ENCODE data around the gene DDT. TPM values are rescaled to one million over a fixed set of nuclear protein-coding genes. Genes with fewer than 3 reads are reported as not detected.
"Not testable (repeated sequence)": the region's sequence is repeated elsewhere in the genome, so short reads cannot be mapped to it uniquely, and the experiment has no call there.

Gene DDT
- total RNA-seq, result 100 to 1,000 TPM; 117 to 129 TPM

DNA sequence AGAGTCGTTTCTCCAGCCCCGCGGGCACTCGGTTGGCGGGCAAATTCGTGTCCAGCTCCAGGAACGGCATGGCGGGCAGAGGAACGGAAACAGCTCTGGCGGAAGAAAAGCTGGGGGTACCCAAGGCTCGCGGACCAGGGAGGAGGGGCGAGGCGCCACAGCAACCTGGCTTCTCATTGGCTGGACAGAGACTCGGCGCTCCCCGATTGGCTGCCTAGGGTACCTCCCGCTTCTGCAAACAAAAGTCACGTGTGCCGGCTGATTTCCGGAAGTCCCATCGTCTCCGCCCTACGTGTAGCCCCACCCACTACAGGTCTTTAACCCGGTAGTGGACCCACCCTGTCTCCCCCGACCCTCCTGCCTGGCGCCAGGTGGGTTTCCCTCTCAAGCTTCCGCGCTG, at the start of gene DDT:
DDT (minus strand) TSS at position 97 of the 400 bp plus-strand sequence; CDS start at position 70, 27 bp downstream.
- Mint-ChIP-seq H3K36me3 (ENCODE audit: low read depth) (peaks cover 23% of the 10 kb centered on the region), H3K4me1 (peaks cover 21% of the 10 kb centered on the region)
- DNase-seq, H3K9me3 Mint-ChIP-seq, H3K27ac Mint-ChIP-seq, POLR2A ChIA-PET, H3K4me3 Mint-ChIP-seq, H3K27me3 Mint-ChIP-seq, CTCF ChIA-PET: not testable (repeated sequence)

- no peak overlapping the region for H3K27ac Mint-ChIP-seq
- ChIA-PET POLR2A (no interaction called here), CTCF (interaction anchor here (1.0 kb wide), 2 partner anchors 13 to 34 kb away, joined by 3 read pairs; partner anchors contain the start of gene CABIN1)
- H3K36me3 Mint-ChIP-seq (ENCODE audit: low read depth), result peaks cover 45% of the 10 kb centered on the region
- no peaks in the 10 kb centered on the region for H3K27me3 Mint-ChIP-seq
- peaks cover 28% of the 10 kb centered on the region for H3K4me1 Mint-ChIP-seq
- H3K9me3 Mint-ChIP-seq, result peaks cover 5% of the 10 kb centered on the region
- DNase-seq, result no peak
- no peak overlapping the region for H3K4me3 Mint-ChIP-seq
These were observed 49.1 kb upstream of the DDT start for GRCh38 chr22:24023204-24023789.

GRCh38 chr22:24021304-24021703, 47.1 kb upstream of the DDT start:
- no peak overlapping the region for H3K4me3 Mint-ChIP-seq
- H3K4me1 Mint-ChIP-seq, result peaks cover 28% of the 10 kb centered on the region
- H3K36me3 Mint-ChIP-seq (ENCODE audit: low read depth), result peaks cover 46% of the 10 kb centered on the region
- POLR2A ChIA-PET, result no interaction called here
- no peak overlapping the region for H3K27ac Mint-ChIP-seq
- CTCF ChIA-PET, result no interaction called here
- peaks cover 5% of the 10 kb centered on the region for H3K9me3 Mint-ChIP-seq
- no peaks in the 10 kb centered on the region for H3K27me3 Mint-ChIP-seq
- no peak for DNase-seq

DNA sequence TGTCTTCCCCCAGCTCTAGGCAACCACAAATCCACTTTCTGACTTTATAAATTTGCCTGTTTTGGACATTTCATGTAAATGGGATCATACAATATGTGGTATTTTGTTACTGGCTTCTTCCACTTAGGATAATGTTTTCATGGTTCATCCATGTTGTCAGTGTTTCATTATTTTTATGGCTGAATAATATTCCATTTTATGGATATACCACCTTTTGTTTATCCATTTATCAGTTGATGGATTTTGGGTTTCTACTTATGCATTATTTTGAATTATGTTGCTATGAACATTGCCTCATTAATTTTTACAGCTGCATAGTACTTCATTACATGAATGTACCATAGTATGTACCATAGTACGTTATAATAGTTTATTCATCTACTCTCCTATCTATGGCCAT, 41.9 kb upstream of the DDT start:
- Mint-ChIP-seq H3K9me3 (peaks cover 1% of the 10 kb centered on the region), H3K27me3 (no peaks in the 10 kb centered on the region), H3K4me3 (no peak overlapping the region), H3K4me1 (peaks cover 32% of the 10 kb centered on the region), H3K36me3 (ENCODE audit: low read depth) (peaks cover 15% of the 10 kb centered on the region), H3K27ac (no peak overlapping the region)
- POLR2A ChIA-PET, result no interaction called here
- no peak for DNase-seq
- CTCF ChIA-PET, result interaction anchor here (0.7 kb wide), 1 partner anchor 130 kb away, joined by 4 read pairs; no protein-coding TSS in a partner anchor

GRCh38 chr22:24011735-24012068, 37.5 kb upstream of the DDT start:
- DNase-seq, result no peak
- CTCF ChIA-PET, result interaction anchor here (2.1 kb wide), 1 partner anchor 118 kb away, joined by 7 read pairs; the partner anchor contains the start of gene MIF
- Mint-ChIP-seq H3K4me1 (peaks cover 32% of the 10 kb centered on the region), H3K4me3 (peak overlapping the region; percentile 91), H3K27me3 (no peaks in the 10 kb centered on the region), H3K36me3 (ENCODE audit: low read depth) (peaks cover 6% of the 10 kb centered on the region), H3K27ac (peak overlapping the region; percentile 91), H3K9me3 (peaks cover 1% of the 10 kb centered on the region)
- POLR2A ChIA-PET, result no interaction called here

DNA sequence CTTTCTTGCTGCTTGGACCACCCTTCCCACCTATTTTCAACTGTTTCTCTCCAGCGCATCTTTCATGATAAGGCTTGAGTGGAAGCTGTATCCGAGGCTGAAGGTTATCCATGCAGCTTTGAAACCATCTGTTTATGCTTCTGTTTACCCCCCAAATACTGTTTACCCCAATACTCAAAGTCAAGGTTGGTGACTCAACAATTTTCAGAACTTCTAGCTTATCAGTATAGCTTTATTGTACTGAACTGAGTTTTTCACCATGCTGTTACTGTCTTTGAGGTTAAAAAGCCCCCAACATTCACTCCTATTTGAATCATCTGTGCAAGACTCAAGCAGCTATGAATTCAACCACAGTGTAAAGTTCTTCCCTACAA, 35.8 kb upstream of the DDT start:
- ChIA-PET CTCF (interaction anchor here (0.6 to 2.1 kb wide), 6 partner anchors 13 to 601 kb away, joined by 3 to 7 read pairs (median 3); partner anchors contain the start of genes MIF and SLC2A11), POLR2A (no interaction called here)
- DNase-seq, result no peak
- H3K9me3 Mint-ChIP-seq, result no peaks in the 10 kb centered on the region
- H3K27me3 Mint-ChIP-seq, result no peaks in the 10 kb centered on the region
- peak overlapping the region; percentile 75 for H3K27ac Mint-ChIP-seq
- peaks cover 26% of the 10 kb centered on the region for H3K4me1 Mint-ChIP-seq
- peak overlapping the region; percentile 45 for H3K4me3 Mint-ChIP-seq
- H3K36me3 Mint-ChIP-seq (ENCODE audit: low read depth), result peaks cover 4% of the 10 kb centered on the region

DNA sequence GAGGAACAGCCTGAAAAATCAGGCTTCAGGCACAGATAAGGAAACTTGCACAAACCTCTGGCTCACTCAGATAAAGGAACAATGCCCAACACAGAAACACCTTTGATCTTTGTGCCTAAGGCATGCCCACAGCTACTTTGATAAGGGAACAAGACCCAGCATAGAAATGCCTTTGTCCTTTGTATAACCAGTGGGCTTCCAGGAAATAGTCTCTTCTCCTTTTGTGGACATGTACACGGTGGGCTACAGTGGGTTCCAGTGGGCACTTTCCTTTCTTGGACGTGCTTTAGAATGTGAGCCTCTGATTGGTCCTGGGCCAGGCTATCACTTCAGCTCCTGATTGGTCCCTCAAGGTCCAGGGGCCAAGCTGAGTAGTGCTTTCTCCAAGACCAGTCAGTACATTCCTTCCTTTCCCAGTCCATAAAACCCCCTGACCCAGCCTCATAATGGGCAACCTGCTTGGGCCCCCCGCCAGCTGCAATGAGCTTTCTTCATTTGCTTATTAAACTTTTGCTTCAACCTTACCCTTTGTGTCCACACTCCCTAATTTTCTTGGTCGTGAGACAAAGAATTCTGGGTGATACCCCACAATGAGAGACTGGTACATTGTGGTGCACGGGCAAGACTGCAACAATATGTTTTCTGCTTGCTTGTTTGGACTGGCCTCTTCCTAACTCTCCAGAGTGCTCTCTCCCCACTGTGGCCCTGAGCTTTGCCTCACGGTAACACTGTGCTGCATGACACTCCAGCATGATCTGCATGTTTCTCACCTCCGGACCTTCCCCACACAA, 35.2 kb upstream of the DDT start:
- Mint-ChIP-seq H3K27me3 (no peaks in the 10 kb centered on the region), H3K4me3 (no peak overlapping the region), H3K9me3 (no peaks in the 10 kb centered on the region), H3K27ac (peak overlapping the region; percentile 75), H3K36me3 (ENCODE audit: low read depth) (peaks cover 4% of the 10 kb centered on the region), H3K4me1 (peaks cover 23% of the 10 kb centered on the region)
- ChIA-PET POLR2A (no interaction called here), CTCF (interaction anchor here (0.8 to 2.1 kb wide), 4 partner anchors 13 to 147 kb away, joined by 3 to 7 read pairs (median 3); partner anchors contain the start of gene MIF)
- no peak for DNase-seq

DNA sequence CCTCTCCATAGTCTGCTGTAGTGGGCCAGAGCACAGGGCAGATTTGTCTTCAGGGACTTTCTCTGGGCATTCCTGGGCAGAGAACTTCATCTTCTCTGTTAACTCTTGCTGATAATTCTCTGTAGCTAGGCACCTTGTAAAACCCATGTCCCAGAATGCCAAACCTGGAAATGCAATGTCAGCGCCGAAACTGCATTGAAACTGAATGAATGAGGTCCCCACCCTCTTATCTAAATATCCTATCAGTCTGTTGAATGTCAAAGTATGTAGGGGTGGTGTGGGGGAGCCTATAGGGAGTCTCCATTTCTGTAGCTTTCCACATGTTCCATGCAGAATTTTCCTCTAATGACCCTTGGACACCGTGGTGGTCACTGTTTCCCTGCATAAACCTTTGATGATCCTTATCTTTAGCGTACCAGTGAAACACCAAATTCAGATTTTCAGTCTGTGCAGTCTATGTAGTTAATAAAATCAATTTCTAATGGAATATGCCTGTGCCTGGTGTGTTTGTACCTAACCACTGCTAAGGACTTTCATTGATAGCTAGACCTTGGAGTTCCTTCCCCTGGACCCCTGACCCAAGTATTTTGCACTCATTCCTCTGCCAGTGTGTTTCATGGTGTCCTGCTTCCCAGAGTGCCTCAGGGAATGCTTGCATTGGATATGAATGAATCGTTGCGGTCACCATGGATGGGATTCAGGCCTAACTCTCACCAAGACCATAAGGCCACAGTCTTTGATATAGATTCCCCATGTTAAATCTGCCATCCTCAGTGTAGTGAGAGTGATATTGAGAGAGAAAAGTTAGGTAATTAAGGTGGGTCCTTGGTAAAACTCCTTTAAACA, 34.4 kb upstream of the DDT start:
- no peak for DNase-seq
- Mint-ChIP-seq H3K9me3 (no peaks in the 10 kb centered on the region), H3K27me3 (no peaks in the 10 kb centered on the region), H3K4me3 (no peak overlapping the region), H3K36me3 (ENCODE audit: low read depth) (peaks cover 2% of the 10 kb centered on the region), H3K4me1 (peaks cover 17% of the 10 kb centered on the region), H3K27ac (peak overlapping the region; percentile 28)
- ChIA-PET POLR2A (interaction anchor here (0.6 kb wide), 1 partner anchor 100 kb away, joined by 3 read pairs; no protein-coding TSS in a partner anchor), CTCF (no interaction called here)

DNA sequence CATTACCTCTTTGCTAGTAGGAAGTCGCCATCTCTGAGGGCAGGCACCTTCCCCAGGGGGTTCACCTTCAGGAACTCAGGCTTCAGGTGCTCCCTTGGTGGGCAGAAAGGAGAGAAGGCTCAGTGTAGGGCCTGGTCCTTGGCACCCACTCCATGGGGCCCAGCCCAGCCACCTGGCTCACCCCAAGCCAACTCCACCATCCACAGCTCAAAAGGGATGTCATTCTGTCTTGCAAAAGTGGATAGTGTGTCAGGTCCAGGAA, 33.7 kb upstream of the DDT start:
- Mint-ChIP-seq H3K4me1 (peaks cover 13% of the 10 kb centered on the region), H3K27ac (peak overlapping the region; percentile 28), H3K27me3 (no peaks in the 10 kb centered on the region), H3K36me3 (ENCODE audit: low read depth) (no peaks in the 10 kb centered on the region), H3K4me3 (no peak overlapping the region), H3K9me3 (no peaks in the 10 kb centered on the region)
- ChIA-PET CTCF (interaction anchor here (0.6 kb wide), 1 partner anchor 595 kb away, joined by 3 read pairs; no protein-coding TSS in a partner anchor), POLR2A (interaction anchor here (0.6 kb wide), 1 partner anchor 99 kb away, joined by 3 read pairs; no protein-coding TSS in a partner anchor)
- no peak for DNase-seq

- Mint-ChIP-seq H3K9me3 (no peaks in the 10 kb centered on the region), H3K36me3 (ENCODE audit: low read depth) (no peaks in the 10 kb centered on the region), H3K4me1 (peaks cover 12% of the 10 kb centered on the region), H3K4me3 (no peak overlapping the region), H3K27ac (peak overlapping the region; percentile 32), H3K27me3 (no peaks in the 10 kb centered on the region)
- POLR2A ChIA-PET, result no interaction called here
- CTCF ChIA-PET, result interaction anchor here (0.6 kb wide), 1 partner anchor 594 kb away, joined by 3 read pairs; no protein-coding TSS in a partner anchor
- no peak for DNase-seq
These were observed 33.2 kb upstream of the DDT start for GRCh38 chr22:24007253-24008021.

- peak overlapping the region; percentile 32 for H3K27ac Mint-ChIP-seq
- H3K4me3 Mint-ChIP-seq, result no peak overlapping the region
- H3K27me3 Mint-ChIP-seq, result no peaks in the 10 kb centered on the region
- H3K4me1 Mint-ChIP-seq, result peaks cover 9% of the 10 kb centered on the region
- no peaks in the 10 kb centered on the region for H3K36me3 Mint-ChIP-seq (ENCODE audit: low read depth)
- ChIA-PET CTCF (no interaction called here), POLR2A (no interaction called here)
- no peak for DNase-seq
- H3K9me3 Mint-ChIP-seq, result no peaks in the 10 kb centered on the region
These were observed 32.6 kb upstream of the DDT start for GRCh38 chr22:24006914-24007214.

DNA sequence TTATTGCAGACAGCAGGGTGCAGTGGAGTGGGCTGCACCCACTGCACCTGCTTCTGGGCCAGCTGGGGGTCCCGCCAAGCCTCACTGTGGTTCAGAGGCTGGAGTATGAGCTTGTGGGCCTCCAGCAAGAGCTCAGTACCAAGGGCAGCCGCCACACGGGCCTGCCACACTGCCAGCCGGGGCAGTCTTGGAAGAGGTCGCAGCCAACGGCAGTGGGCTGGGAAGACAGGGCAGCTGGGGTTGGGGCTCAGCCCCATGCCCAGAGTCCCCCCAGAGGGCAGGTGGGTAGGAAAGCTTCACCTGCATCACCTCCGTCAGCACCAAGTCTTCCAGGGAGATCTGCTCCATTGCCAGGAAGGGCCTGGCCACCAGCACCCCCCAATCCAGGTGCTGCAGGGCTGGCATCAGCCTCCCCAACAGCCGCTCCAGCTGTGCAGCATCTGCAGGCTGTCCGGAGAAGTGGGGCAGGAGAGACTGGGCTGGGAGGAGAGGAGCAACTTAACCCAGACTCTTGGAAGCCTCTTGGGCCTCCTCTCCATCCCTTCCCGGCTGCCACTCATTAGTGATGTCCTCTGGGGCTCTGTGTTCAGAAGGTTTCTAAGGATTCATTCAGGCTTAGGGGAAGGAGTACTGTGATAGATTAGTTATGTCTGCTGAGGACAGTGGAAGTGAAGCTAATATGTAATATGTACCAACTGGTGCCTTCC, 32.1 kb upstream of the DDT start:
- peaks cover 9% of the 10 kb centered on the region for H3K4me1 Mint-ChIP-seq
- no peaks in the 10 kb centered on the region for H3K9me3 Mint-ChIP-seq
- H3K36me3 Mint-ChIP-seq (ENCODE audit: low read depth), result no peaks in the 10 kb centered on the region
- no peak overlapping the region for H3K4me3 Mint-ChIP-seq
- no peak overlapping the region for H3K27ac Mint-ChIP-seq
- POLR2A ChIA-PET, result no interaction called here
- no peak for DNase-seq
- CTCF ChIA-PET, result no interaction called here
- H3K27me3 Mint-ChIP-seq, result no peaks in the 10 kb centered on the region
